Measurements from ENCODE around the gene NFAM1. TPM values are rescaled to one million over a fixed set of nuclear protein-coding genes. Genes with fewer than 3 reads are reported as not detected.
A peak's percentile ranks its signal among the peaks of the same experiment; 100 is the strongest.

Gene NFAM1
- total and polyA plus RNA-seq, 7 experiments from 2014 or later: 0.03 to 40.3 (median 0.57) TPM

DNA sequence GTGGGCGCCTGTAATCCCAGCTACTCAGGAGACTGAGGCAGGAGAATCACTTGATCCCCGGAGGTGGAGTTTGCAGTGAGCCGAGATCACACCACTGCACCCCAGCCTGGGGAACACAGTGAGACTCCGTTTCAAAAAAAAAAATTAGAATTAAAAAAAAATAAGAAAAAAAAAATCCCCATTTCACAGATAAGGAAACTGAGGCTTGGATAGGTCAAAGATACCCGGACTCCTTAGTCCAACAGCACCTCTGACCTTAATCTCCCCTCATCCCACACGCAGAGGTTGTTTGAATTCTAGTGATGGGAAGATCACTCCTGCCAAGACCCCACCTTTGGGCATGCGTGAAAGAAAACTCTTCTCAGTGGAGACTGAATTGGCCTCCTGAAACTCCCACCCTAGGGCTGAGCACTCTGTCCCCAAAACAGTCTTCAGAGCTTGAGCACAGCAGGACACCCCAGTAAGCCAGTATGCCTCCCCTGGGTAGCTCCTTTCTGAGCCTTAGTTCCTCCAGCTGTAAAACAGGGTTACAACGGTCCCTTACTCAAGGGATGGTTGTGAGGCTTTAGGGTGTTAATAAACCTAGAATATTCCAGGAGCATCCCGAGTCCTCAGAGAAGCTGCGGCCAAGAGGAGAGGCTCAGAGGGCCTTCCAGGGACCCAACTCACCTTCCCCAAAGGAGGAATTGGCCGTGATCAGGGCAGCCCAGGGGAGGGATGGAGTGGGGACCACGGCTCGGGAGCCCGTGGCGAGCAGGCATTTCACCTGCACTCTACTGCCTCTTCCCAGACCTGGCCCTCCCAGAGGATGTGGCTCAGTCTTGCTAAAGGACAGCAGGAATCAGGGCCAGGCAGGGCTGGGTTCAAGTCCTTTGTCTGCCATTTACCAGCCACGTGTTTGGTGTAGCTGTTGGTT lies 73.3 kb downstream of the NFAM1 start:
- ChIA-PET CTCF (no interaction called here), POLR2A (interaction anchor here (0.7 kb wide), 3 partner anchors 34 to 381 kb away, joined by 3 read pairs; no protein-coding TSS in a partner anchor)
- Mint-ChIP-seq H3K36me3 (peaks cover 0 to 3% (median 0%) of the 10 kb centered on the region in 5 donors), H3K9me3 (no peaks in the 10 kb centered on the region), H3K27me3 (peaks cover 0 to 24% (median 12%) of the 10 kb centered on the region in 5 donors), H3K27ac (no peak overlapping the region), H3K4me3 (no peak overlapping the region), H3K4me1 (peaks cover 0 to 7% (median 0%) of the 10 kb centered on the region in 7 donors)
- no peak for DNase-seq
- no peak for ATAC-seq
- intact Hi-C loops (cut with micrococcal nuclease): no loop called here
- H3K4me1 ChIP-seq (ENCODE audit: control insufficient read depth in 2 of 2, insufficient read depth in 2 of 2, low read length in 2 of 2): no peaks in the 10 kb centered on the region
- H3K27ac ChIP-seq (ENCODE audit: low read depth, low read length): no peak overlapping the region
- H3K9me3 ChIP-seq (ENCODE audit: control insufficient read depth in 2 of 3, low read length in 3 of 3): no peaks in the 10 kb centered on the region
- no peak overlapping the region for H3K4me3 ChIP-seq (ENCODE audit: low read length)
- H3K36me3 ChIP-seq (ENCODE audit: control insufficient read depth in 2 of 3, insufficient read depth in 3 of 3, low read length in 3 of 3): no peaks in the 10 kb centered on the region
- no peaks in the 10 kb centered on the region for H3K27me3 ChIP-seq (ENCODE audit: control insufficient read depth in 2 of 2, insufficient read depth in 2 of 2, low read length in 2 of 2)

DNA sequence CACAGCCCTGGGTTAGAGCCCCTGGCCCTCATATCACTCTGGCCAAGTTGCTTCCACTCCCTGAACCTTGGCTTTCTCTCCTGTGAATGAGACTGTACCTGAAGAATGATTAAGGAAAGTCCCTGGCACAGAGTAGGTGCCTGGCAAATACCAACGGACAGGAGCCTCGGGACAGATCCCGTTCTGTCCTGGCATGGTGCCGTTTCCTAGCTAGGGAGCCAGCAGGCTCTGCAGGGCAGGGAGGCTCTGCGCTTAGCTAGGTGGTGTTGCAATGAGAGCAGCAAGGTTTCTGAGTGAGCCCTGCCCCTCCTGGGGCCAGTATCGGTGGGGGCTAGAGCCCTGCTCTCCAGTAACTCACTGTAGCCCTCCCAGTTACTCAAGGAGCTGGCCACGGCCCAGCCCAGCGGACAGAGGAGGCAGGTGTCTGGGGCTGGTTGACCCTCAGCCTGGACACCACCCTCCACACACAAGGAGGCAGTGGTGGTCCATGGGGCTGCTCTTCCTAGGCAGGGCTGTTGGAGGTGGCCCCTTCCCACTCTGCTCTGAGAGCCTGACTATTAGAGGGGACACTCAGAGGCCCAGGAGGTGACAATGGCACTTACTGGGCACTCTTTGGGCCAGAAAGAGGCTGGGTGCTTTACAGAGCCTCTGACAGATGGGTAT lies 74.4 kb downstream of the NFAM1 start:
- Mint-ChIP-seq H3K27ac (no peak overlapping the region), H3K27me3 (peaks cover 0 to 20% (median 12%) of the 10 kb centered on the region in 5 donors), H3K9me3 (no peaks in the 10 kb centered on the region), H3K36me3 (peaks cover 0 to 3% (median 0%) of the 10 kb centered on the region in 5 donors), H3K4me1 (peaks cover 0 to 7% (median 0%) of the 10 kb centered on the region in 7 donors), H3K4me3 (no peak overlapping the region)
- ChIA-PET CTCF (no interaction called here), POLR2A (interaction anchor here (0.7 kb wide), 2 partner anchors 236 to 380 kb away, joined by 3 read pairs; no protein-coding TSS in a partner anchor)
- no peak for ATAC-seq
- DNase-seq: no peak
- Histone ChIP-seq H3K36me3 (ENCODE audit: control insufficient read depth in 2 of 3, insufficient read depth in 3 of 3, low read length in 3 of 3) (no peaks in the 10 kb centered on the region), H3K27me3 (ENCODE audit: control insufficient read depth in 2 of 2, insufficient read depth in 2 of 2, low read length in 2 of 2) (no peaks in the 10 kb centered on the region), H3K4me1 (ENCODE audit: control insufficient read depth in 2 of 2, insufficient read depth in 2 of 2, low read length in 2 of 2) (no peaks in the 10 kb centered on the region), H3K9me3 (ENCODE audit: control insufficient read depth in 2 of 3, low read length in 3 of 3) (no peaks in the 10 kb centered on the region), H3K27ac (ENCODE audit: low read depth, low read length) (no peak overlapping the region), H3K4me3 (ENCODE audit: low read length) (no peak overlapping the region)
- intact Hi-C loops (cut with micrococcal nuclease): no loop called here

DNA sequence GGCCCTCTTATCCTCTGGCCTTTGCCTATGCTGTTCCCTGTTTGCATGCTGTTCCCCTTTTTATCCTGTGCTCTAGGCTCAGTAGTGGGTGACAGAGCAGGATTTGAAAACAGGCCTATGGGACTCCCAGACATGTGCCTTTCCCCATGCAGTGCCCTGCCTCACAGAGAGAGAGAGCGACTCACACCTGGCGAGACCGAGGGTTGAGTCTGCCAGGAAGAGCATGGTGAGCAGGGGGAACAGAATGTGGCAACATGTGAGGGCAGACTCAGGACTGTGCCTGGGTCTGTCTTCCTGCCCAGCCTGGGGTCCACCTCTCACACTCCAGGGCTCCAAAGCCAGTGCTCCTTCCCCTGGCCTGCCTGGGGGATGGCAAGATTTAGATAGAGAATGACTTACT lies 75.0 kb downstream of the NFAM1 start:
- H3K4me1 ChIP-seq (ENCODE audit: control insufficient read depth in 2 of 2, insufficient read depth in 2 of 2, low read length in 2 of 2): no peaks in the 10 kb centered on the region
- H3K27ac ChIP-seq (ENCODE audit: low read depth, low read length): no peak overlapping the region
- H3K27me3 Mint-ChIP-seq: peaks cover 0 to 16% (median 8%) of the 10 kb centered on the region in 5 donors
- H3K9me3 ChIP-seq (ENCODE audit: control insufficient read depth in 2 of 3, low read length in 3 of 3): no peaks in the 10 kb centered on the region
- no peak for ATAC-seq
- H3K4me3 ChIP-seq (ENCODE audit: low read length): no peak overlapping the region
- no peak overlapping the region for H3K4me3 Mint-ChIP-seq
- CTCF ChIA-PET: no interaction called here
- H3K4me1 Mint-ChIP-seq: peaks cover 0 to 7% (median 0%) of the 10 kb centered on the region in 7 donors
- POLR2A ChIA-PET: no interaction called here
- H3K27ac Mint-ChIP-seq: no peak overlapping the region
- DNase-seq: no peak
- no peaks in the 10 kb centered on the region for H3K36me3 ChIP-seq (ENCODE audit: control insufficient read depth in 2 of 3, insufficient read depth in 3 of 3, low read length in 3 of 3)
- H3K9me3 Mint-ChIP-seq: no peaks in the 10 kb centered on the region
- H3K27me3 ChIP-seq (ENCODE audit: control insufficient read depth in 2 of 2, insufficient read depth in 2 of 2, low read length in 2 of 2): no peaks in the 10 kb centered on the region
- intact Hi-C loops (cut with micrococcal nuclease): no loop called here
- H3K36me3 Mint-ChIP-seq: peaks cover 0 to 3% (median 0%) of the 10 kb centered on the region in 5 donors

GRCh38 chr22:42356533-42356932 lies 75.7 kb downstream of the NFAM1 start:
- Histone ChIP-seq H3K27me3 (ENCODE audit: control insufficient read depth in 2 of 2, insufficient read depth in 2 of 2, low read length in 2 of 2) (no peaks in the 10 kb centered on the region), H3K4me1 (ENCODE audit: control insufficient read depth in 2 of 2, insufficient read depth in 2 of 2, low read length in 2 of 2) (no peaks in the 10 kb centered on the region), H3K27ac (ENCODE audit: low read depth, low read length) (no peak overlapping the region), H3K4me3 (ENCODE audit: low read length) (no peak overlapping the region), H3K9me3 (ENCODE audit: control insufficient read depth in 2 of 3, low read length in 3 of 3) (no peaks in the 10 kb centered on the region), H3K36me3 (ENCODE audit: control insufficient read depth in 2 of 3, insufficient read depth in 3 of 3, low read length in 3 of 3) (no peaks in the 10 kb centered on the region)
- ATAC-seq: no peak
- ChIA-PET POLR2A (no interaction called here), CTCF (interaction anchor here (1.1 kb wide), 1 partner anchor 12 kb away, joined by 3 read pairs; no protein-coding TSS in a partner anchor)
- no peak for DNase-seq
- Mint-ChIP-seq H3K36me3 (no peaks in the 10 kb centered on the region), H3K4me3 (peak overlapping the region in 1 of 10 donors; percentile 61), H3K9me3 (no peaks in the 10 kb centered on the region), H3K27me3 (peaks cover 0 to 11% (median 3%) of the 10 kb centered on the region in 5 donors), H3K27ac (no peak overlapping the region), H3K4me1 (peaks cover 0 to 7% (median 0%) of the 10 kb centered on the region in 7 donors)
- intact Hi-C loops (cut with micrococcal nuclease): no loop called here

GRCh38 chr22:42353883-42354727 lies 78.1 kb downstream of the NFAM1 start:
- Mint-ChIP-seq H3K9me3 (peaks cover 0 to 3% (median 0%) of the 10 kb centered on the region in 11 donors), H3K36me3 (no peaks in the 10 kb centered on the region), H3K4me3 (no peak overlapping the region), H3K27me3 (peaks cover 0 to 3% (median 0%) of the 10 kb centered on the region in 5 donors), H3K4me1 (peaks cover 0 to 7% (median 0%) of the 10 kb centered on the region in 7 donors), H3K27ac (peak overlapping the region in 1 of 9 donors; percentile 72)
- Histone ChIP-seq H3K4me1 (ENCODE audit: control insufficient read depth in 2 of 2, insufficient read depth in 2 of 2, low read length in 2 of 2) (no peaks in the 10 kb centered on the region), H3K36me3 (ENCODE audit: control insufficient read depth in 2 of 3, insufficient read depth in 3 of 3, low read length in 3 of 3) (no peaks in the 10 kb centered on the region), H3K4me3 (ENCODE audit: low read length) (no peak overlapping the region), H3K27me3 (ENCODE audit: control insufficient read depth in 2 of 2, insufficient read depth in 2 of 2, low read length in 2 of 2) (no peaks in the 10 kb centered on the region), H3K27ac (ENCODE audit: low read depth, low read length) (no peak overlapping the region), H3K9me3 (ENCODE audit: control insufficient read depth in 2 of 3, low read length in 3 of 3) (no peaks in the 10 kb centered on the region)
- POLR2A ChIA-PET: no interaction called here
- CTCF ChIA-PET: no interaction called here
- DNase-seq (no peak), ATAC-seq (no peak)
- intact Hi-C loops (cut with micrococcal nuclease): no loop called here

DNA sequence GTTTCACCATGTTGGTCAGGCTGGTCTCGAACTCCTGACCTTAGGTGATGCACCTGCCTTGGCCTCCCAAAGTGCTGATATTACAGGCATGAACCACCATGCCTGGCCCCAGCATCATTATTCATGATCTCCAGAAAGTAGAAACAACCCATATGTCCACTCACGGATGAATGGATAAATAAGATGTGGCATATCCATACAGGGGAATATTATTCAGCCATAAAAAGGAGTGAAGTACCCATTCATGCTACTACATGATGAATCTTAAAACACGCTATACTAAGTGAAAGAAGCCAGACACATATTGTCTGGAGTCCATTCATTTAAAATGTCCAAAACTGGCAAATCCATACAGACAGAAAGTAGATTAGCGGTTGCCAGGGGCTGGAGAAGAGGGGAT lies 81.8 kb downstream of the NFAM1 start:
- POLR2A ChIA-PET: no interaction called here
- no peaks in the 10 kb centered on the region for H3K36me3 ChIP-seq (ENCODE audit: control insufficient read depth in 2 of 3, insufficient read depth in 3 of 3, low read length in 3 of 3)
- no peak overlapping the region for H3K27ac ChIP-seq (ENCODE audit: low read depth, low read length)
- H3K4me3 ChIP-seq (ENCODE audit: low read length): no peak overlapping the region
- CTCF ChIA-PET: no interaction called here
- Mint-ChIP-seq H3K36me3 (no peaks in the 10 kb centered on the region), H3K4me3 (no peak overlapping the region), H3K27ac (no peak overlapping the region), H3K9me3 (peaks cover 0 to 3% (median 0%) of the 10 kb centered on the region in 11 donors), H3K27me3 (peaks cover 0 to 7% (median 0%) of the 10 kb centered on the region in 5 donors), H3K4me1 (peaks cover 0 to 7% (median 0%) of the 10 kb centered on the region in 7 donors)
- ATAC-seq (no peak), DNase-seq (no peak)
- intact Hi-C loops (cut with micrococcal nuclease): no loop called here
- no peaks in the 10 kb centered on the region for H3K27me3 ChIP-seq (ENCODE audit: control insufficient read depth in 2 of 2, insufficient read depth in 2 of 2, low read length in 2 of 2)
- H3K4me1 ChIP-seq (ENCODE audit: control insufficient read depth in 2 of 2, insufficient read depth in 2 of 2, low read length in 2 of 2): no peaks in the 10 kb centered on the region
- H3K9me3 ChIP-seq (ENCODE audit: control insufficient read depth in 2 of 3, low read length in 3 of 3): no peaks in the 10 kb centered on the region
